Upper lobe of right lung (tissue), 1 donor: Measurements from ENCODE around the gene CENPB. TPM values are rescaled to one million over a fixed set of nuclear protein-coding genes. Genes with fewer than 3 reads are reported as not detected.

Source experiments
- ATAC-seq: fragments of 200-7000 bp; cut with Tn5 transposase; one replicate; pipeline ENCODE4 v1.9.1; 2020; ENCODE audit warnings: mild to moderate bottlenecking, moderate library complexity
- DNase-seq: peaks from one replicate; pipeline ENCODE4 v3.0.0-alpha.2; 2020
- H3K27ac ChIP-seq: fragments of 200-600 bp; one replicate; pipeline ENCODE4 v1.8.0; 2022
- H3K27me3 ChIP-seq: fragments of 200-600 bp; one replicate; pipeline ENCODE4 v1.8.0; 2022; ENCODE audit warnings: mild to moderate bottlenecking
- H3K36me3 ChIP-seq: fragments of 200-600 bp; one replicate; pipeline ENCODE4 v1.8.0; 2022
- H3K4me1 ChIP-seq: fragments of 200-600 bp; one replicate; pipeline ENCODE4 v1.8.0; 2022
- H3K4me3 ChIP-seq: fragments of 200-600 bp; one replicate; pipeline ENCODE4 v1.8.0; 2022; ENCODE audit warnings: mild to moderate bottlenecking
- H3K9me3 ChIP-seq: fragments of 200-600 bp; one replicate; pipeline ENCODE4 v1.8.0; 2022
- CTCF ChIP-seq: fragments of 200-600 bp; IDR thresholded peaks from one replicate; pipeline ENCODE4 v1.8.0; 2022; ENCODE audit warnings: antibody characterized with exemption
- intact Hi-C: fragments of 100-400 bp; cut with DNase I; formaldehyde crosslinking; loops from one replicate; pipeline ENCODE4 v1.11.0; 2022
- total RNA-seq: library from RNA; stranded (reverse); fragmentation: NEBNext Ultra II Directional; extraction: Animal tissue kit (Norgen Biotek cat#: 25700); gene quantifications from one replicate; pipeline ENCODE4 v1.2.1, GENCODE V29; 2021
- donor health status: DM: no; HTN: yes; CAD: no; lungs with severe emphysema.

The CENPB gene
- total RNA-seq, 1 donor from 2014 or later, result 94.6 TPM

GRCh38 chr20:3788685-3789155, 2.2 kb upstream of the CENPB start:
- TF ChIP-seq CTCF, result no peak
- H3K4me1 ChIP-seq, result peaks cover 20% of the 10 kb centered on the region
- no peaks in the 10 kb centered on the region for H3K9me3 ChIP-seq
- intact Hi-C loops, result loop anchor here (5.0 kb wide), 1 partner anchor 34 kb away; the partner anchor contains the start of gene AP5S1
- no peak for ATAC-seq
- H3K36me3 ChIP-seq, result peaks cover 7% of the 10 kb centered on the region
- no peak for DNase-seq
- no peaks in the 10 kb centered on the region for H3K27me3 ChIP-seq
- H3K27ac ChIP-seq, result no peak overlapping the region
- H3K4me3 ChIP-seq, result no peak overlapping the region

DNA sequence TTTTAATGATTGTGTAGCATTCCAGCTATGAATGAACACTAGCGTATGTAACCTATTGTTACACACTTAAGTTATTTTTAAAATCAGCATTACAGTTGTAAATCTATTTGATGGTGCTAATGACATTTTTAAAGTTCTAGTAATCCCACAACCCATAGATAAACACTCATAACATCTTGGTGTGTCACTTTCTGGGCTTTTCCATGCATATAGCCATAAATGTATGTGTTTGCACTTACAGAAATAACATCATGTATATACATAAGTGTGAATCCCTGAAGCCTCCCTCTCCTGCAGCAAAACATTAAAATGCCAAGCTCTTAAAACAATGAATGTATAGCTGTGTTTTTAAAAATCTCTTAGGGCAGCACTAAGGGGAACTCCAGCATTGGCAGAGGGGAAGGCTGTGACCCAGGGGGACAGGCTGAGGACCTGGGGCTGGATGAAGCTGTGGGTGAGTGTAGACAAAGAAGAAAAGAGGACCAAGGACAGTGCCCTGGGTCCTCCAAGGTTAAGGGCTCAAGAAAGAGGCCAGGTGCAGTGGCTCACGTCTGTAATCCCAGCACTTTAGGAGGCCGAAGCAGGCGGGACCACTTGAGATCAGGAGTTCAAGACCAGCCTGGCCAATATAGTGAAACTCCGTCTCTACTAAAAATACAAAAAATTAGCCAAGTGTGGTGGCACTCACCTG, 929 bp upstream of the CENPB start:
- peak overlapping the region; percentile 37 for H3K4me3 ChIP-seq
- intact Hi-C loops, result loop anchor here (5.0 kb wide), 1 partner anchor 35 kb away; the partner anchor contains the start of gene AP5S1
- DNase-seq, result no peak
- TF ChIP-seq CTCF, result no peak
- H3K27me3 ChIP-seq, result no peaks in the 10 kb centered on the region
- ATAC-seq, result no peak
- peaks cover 23% of the 10 kb centered on the region for H3K4me1 ChIP-seq
- peaks cover 7% of the 10 kb centered on the region for H3K36me3 ChIP-seq
- no peaks in the 10 kb centered on the region for H3K9me3 ChIP-seq
- H3K27ac ChIP-seq, result peak overlapping the region; percentile 14

GRCh38 chr20:3786126-3786484, 435 bp downstream of the CENPB start:
- ATAC-seq, result peak; percentile 37
- intact Hi-C loops, result loop anchor here (5.0 kb wide), 1 partner anchor 36 kb away; the partner anchor contains the start of gene AP5S1

GRCh38 chr20:3785240-3786125, 1.1 kb downstream of the CENPB start:
- H3K36me3 ChIP-seq, result peaks cover 7% of the 10 kb centered on the region
- no peak for TF ChIP-seq CTCF
- H3K27me3 ChIP-seq, result no peaks in the 10 kb centered on the region
- intact Hi-C loops, result loop anchor here (5.0 kb wide), 1 partner anchor 37 kb away; the partner anchor contains the start of gene AP5S1
- peak overlapping the region; percentile 73 for H3K4me3 ChIP-seq
- no peaks in the 10 kb centered on the region for H3K9me3 ChIP-seq
- no peak for DNase-seq
- ATAC-seq, result peak; percentile 4
- H3K27ac ChIP-seq, result peak overlapping the region; percentile 84
- peaks cover 28% of the 10 kb centered on the region for H3K4me1 ChIP-seq

More at GRCh38 chr20:3786126-3786484, 435 bp downstream of the CENPB start:
- Histone ChIP-seq H3K27me3 (no peaks in the 10 kb centered on the region), H3K9me3 (no peaks in the 10 kb centered on the region), H3K4me1 (peaks cover 24% of the 10 kb centered on the region), H3K27ac (peak overlapping the region; percentile 84), H3K4me3 (peak overlapping the region; percentile 73), H3K36me3 (peaks cover 7% of the 10 kb centered on the region)
- peak; percentile 84 for DNase-seq
- TF ChIP-seq CTCF, result no peak

DNA sequence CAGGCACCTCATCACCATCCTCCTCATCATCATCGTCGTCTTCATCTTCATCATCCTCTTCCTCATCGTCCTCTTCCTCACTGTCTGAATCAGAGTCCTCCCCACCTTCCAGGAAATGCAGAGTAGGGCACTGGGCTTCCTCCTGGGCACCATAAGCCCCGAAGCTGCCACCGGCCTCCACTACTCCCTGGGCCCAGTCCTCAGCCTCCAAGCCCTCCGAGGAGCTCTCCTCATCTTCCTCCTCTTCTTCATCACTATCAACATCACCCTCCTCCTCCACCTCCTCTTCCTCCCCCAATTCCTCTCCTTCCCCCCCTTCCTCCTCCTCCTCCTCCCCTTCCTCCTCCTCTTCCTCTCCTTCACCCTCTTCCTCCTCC, 1.7 kb downstream of the CENPB start:
- no peak for TF ChIP-seq CTCF
- Histone ChIP-seq H3K27ac (peak overlapping the region; percentile 84), H3K9me3 (no peaks in the 10 kb centered on the region), H3K4me3 (peak overlapping the region; percentile 73), H3K27me3 (no peaks in the 10 kb centered on the region), H3K4me1 (peaks cover 28% of the 10 kb centered on the region), H3K36me3 (peaks cover 7% of the 10 kb centered on the region)
- ATAC-seq, result no peak
- intact Hi-C loops, result loop anchor here (5.0 kb wide), 1 partner anchor 37 kb away; the partner anchor contains the start of gene AP5S1
- no peak for DNase-seq
